IMR-90 (cell line): Measurements from ENCODE around the gene ACAD9. TPM values are rescaled to one million over a fixed set of nuclear protein-coding genes. Genes with fewer than 3 reads are reported as not detected.

Source experiments
- ATAC-seq: fragments of 200-7000 bp; cut with Tn5 transposase; 2 replicates; pipeline ENCODE4 v1.9.1; 2020; ENCODE audit warnings: low read depth, mild to moderate bottlenecking, moderate library complexity
- BruUV-seq: library from RNA; stranded (reverse); fragments of 400-500 nt; replicated peaks from 2 replicates; lab custom pipeline; 2021; lab: Mats Ljungman, UMichigan
- CTCF ChIA-PET: fragments of 300-600 bp; formaldehyde crosslinking; extraction: SDS; loops from one replicate; lab custom pipeline; 2021; ENCODE audit warnings: antibody characterized with exemption; lab: Yijun Ruan, JAX
- POLR2A ChIA-PET: fragments of 300-600 bp; sonication (Branson Sonifier 250); formaldehyde crosslinking; loops from one replicate; lab custom pipeline; 2022; ENCODE audit warnings: antibody characterized with exemption; ENCODE audit not compliant: unreplicated experiment; lab: Charles Lee
- DNase-seq: peaks from one replicate; pipeline ENCODE4 v3.0.0; 2013
- H2AFZ ChIP-seq: replicated peaks from 2 replicates; pipeline ENCODE3; 2013; ENCODE audit warnings: low read length, mild to moderate bottlenecking; ENCODE audit not compliant: poor library complexity
- H2AK5ac ChIP-seq: 2 replicates; pipeline ENCODE4 v1.6.1; 2013; ENCODE audit warnings: low read depth, low read length, inconsistent platforms
- H2AK9ac ChIP-seq: replicated peaks from 2 replicates; pipeline ENCODE3; 2013; ENCODE audit warnings: mild to moderate bottlenecking, low read depth, low read length, moderate library complexity; ENCODE audit not compliant: poor library complexity
- H2BK120ac ChIP-seq: 2 replicates; pipeline ENCODE4 v1.6.1; 2013; ENCODE audit warnings: low read depth, low read length, inconsistent platforms
- H2BK15ac ChIP-seq: 3 replicates; pipeline ENCODE4 v1.6.1; 2013; ENCODE audit warnings: low read depth, low read length, inconsistent platforms
- H2BK20ac ChIP-seq: 2 replicates; pipeline ENCODE4 v1.6.1; 2013; ENCODE audit warnings: low read depth, mild to moderate bottlenecking, inconsistent platforms, low read length, moderate library complexity
- H2BK5ac ChIP-seq: 2 replicates; pipeline ENCODE4 v1.6.1; 2013; ENCODE audit warnings: mild to moderate bottlenecking, low read depth, low read length, inconsistent platforms; ENCODE audit not compliant: poor library complexity, severe bottlenecking
- H3K14ac ChIP-seq: replicated peaks from 2 replicates; pipeline ENCODE4 v1.6.1; 2013; ENCODE audit warnings: low read depth, low read length, inconsistent platforms
- H3K18ac ChIP-seq: 2 replicates; pipeline ENCODE4 v1.6.1; 2013; ENCODE audit warnings: low read depth, low read length, control low read depth
- H3K23ac ChIP-seq: 2 replicates; pipeline ENCODE4 v1.6.1; 2013; ENCODE audit warnings: low read depth, low read length, inconsistent platforms
- H3K27ac ChIP-seq: 2 replicates; pipeline ENCODE4 v1.5.1; 2013; ENCODE audit warnings: mild to moderate bottlenecking, control low read depth, low read length; ENCODE audit not compliant: insufficient read depth
- H3K27me3 ChIP-seq: 2 replicates; pipeline ENCODE4 v1.6.1; 2013; ENCODE audit warnings: low read length; ENCODE audit not compliant: control insufficient read depth, insufficient read depth
- H3K36me3 ChIP-seq: 2 replicates; pipeline ENCODE4 v1.6.1; 2013; ENCODE audit warnings: low read length, mixed read lengths; ENCODE audit not compliant: control insufficient read depth, insufficient read depth
- H3K4ac ChIP-seq: 2 replicates; pipeline ENCODE4 v1.6.1; 2013; ENCODE audit warnings: low read depth, low read length, inconsistent platforms
- H3K4me1 ChIP-seq: 2 replicates; pipeline ENCODE4 v1.6.1; 2013; ENCODE audit warnings: low read length, mixed read lengths; ENCODE audit not compliant: control insufficient read depth, insufficient read depth
- H3K4me2 ChIP-seq: 2 replicates; pipeline ENCODE4 v1.6.1; 2013; ENCODE audit warnings: low read depth, mild to moderate bottlenecking, control low read depth, low read length, moderate library complexity
- H3K4me3 ChIP-seq: 2 replicates; pipeline ENCODE4 v1.5.1; 2013; ENCODE audit warnings: low read depth, mild to moderate bottlenecking, control low read depth, low read length, moderate library complexity; ENCODE audit not compliant: insufficient read depth
- H3K56ac ChIP-seq: 2 replicates; pipeline ENCODE4 v1.6.1; 2013; ENCODE audit warnings: low read length, inconsistent platforms; ENCODE audit not compliant: insufficient read depth; ENCODE audit errors: extremely low read depth
- H3K79me1 ChIP-seq, 2 experiments: 2 replicates each; pipeline ENCODE4 v1.6.1; 2013; ENCODE audit warnings: low read length in 2 of 2, inconsistent platforms in 1 of 2, low read depth in 1 of 2
- H3K9ac ChIP-seq: 2 replicates; pipeline ENCODE4 v1.6.1; 2013; ENCODE audit warnings: low read depth, low read length, control low read depth
- H3K9me1 ChIP-seq: 2 replicates; pipeline ENCODE4 v1.6.1; 2013; ENCODE audit warnings: low read length, inconsistent platforms; ENCODE audit not compliant: insufficient read depth
- H3K9me3 ChIP-seq: 2 replicates; pipeline ENCODE4 v1.6.1; 2013; ENCODE audit warnings: low read length; ENCODE audit not compliant: control insufficient read depth, insufficient read depth
- H4K20me1 ChIP-seq: 2 replicates; pipeline ENCODE4 v1.6.1; 2013; ENCODE audit warnings: low read length, inconsistent platforms; ENCODE audit not compliant: insufficient read depth
- H4K5ac ChIP-seq: 2 replicates; pipeline ENCODE4 v1.6.1; 2013; ENCODE audit warnings: mild to moderate bottlenecking, low read depth, low read length, control low read depth
- H4K8ac ChIP-seq, 2 experiments: 2 replicates each; pipeline ENCODE4 v1.6.1; 2013; ENCODE audit warnings: low read depth in 2 of 2, low read length in 2 of 2, control low read depth in 1 of 2, inconsistent platforms in 1 of 2
- H4K91ac ChIP-seq: 2 replicates; pipeline ENCODE4 v1.6.1; 2013; ENCODE audit warnings: low read depth, low read length, inconsistent platforms; ENCODE audit not compliant: insufficient read depth
- BHLHE40 ChIP-seq: fragments of 150-350 bp; IDR thresholded peaks from 2 replicates; pipeline ENCODE4 v1.6.1; 2016; ENCODE audit warnings: mild to moderate bottlenecking, low read depth, low read length
- CHD1 ChIP-seq: IDR thresholded peaks from 2 replicates; pipeline ENCODE4 v1.6.1; 2012; ENCODE audit warnings: low read depth, low read length, improper control_type of control experiment
- FOS ChIP-seq: fragments of 150-350 bp; IDR thresholded peaks from 2 replicates; pipeline ENCODE4 v1.6.1; 2016; ENCODE audit warnings: low read depth, low read length
- MAFK ChIP-seq: IDR thresholded peaks from 2 replicates; pipeline ENCODE4 v1.6.1; 2012; ENCODE audit warnings: low read depth, low read length, improper control_type of control experiment
- MXI1 ChIP-seq: IDR thresholded peaks from 2 replicates; pipeline ENCODE4 v1.6.1; 2012; ENCODE audit warnings: low read depth, mild to moderate bottlenecking, low read length, moderate library complexity, borderline replicate concordance
- POLR2A ChIP-seq: IDR thresholded peaks from 2 replicates; pipeline ENCODE4 v1.6.1; 2012; ENCODE audit warnings: mild to moderate bottlenecking, low read depth, low read length
- RAD21 ChIP-seq: IDR thresholded peaks from 2 replicates; pipeline ENCODE4 v1.6.1; 2012; ENCODE audit warnings: low read length, improper control_type of control experiment
- RFX5 ChIP-seq: IDR thresholded peaks from 2 replicates; pipeline ENCODE4 v1.8.0; 2012; ENCODE audit warnings: low read depth, mild to moderate bottlenecking, low read length, moderate library complexity
- WGBS, 2 experiments: methylation state at CpG; one replicate each; pipeline versions ENCODE4 v1.1.5 to v1.1.7; 2013; ENCODE audit warnings: missing lambda C conversion rate in 2 of 2; ENCODE audit not compliant: insufficient read length in 1 of 2; ENCODE audit errors: extremely low coverage in 2 of 2; 5-methylcytosine and 5-hydroxymethylcytosine counted together
- dilution Hi-C: fragments of 300-500 bp; cut with HindIII; formaldehyde crosslinking; loops from one replicate; pipeline ENCODE4 v1.14.3; 2018; ENCODE audit warnings: low sequenced_read_pairs; ENCODE audit not compliant: unreplicated experiment
- in situ Hi-C: fragments of 300-500 bp; cut with MboI; formaldehyde crosslinking; loops from 3 replicates; pipeline ENCODE4 v1.14.3; 2019; ENCODE audit warnings: low sequenced_read_pairs, inconsistent platforms, mixed read lengths
- intact Hi-C: fragments of 100-400 bp; cut with micrococcal nuclease; formaldehyde crosslinking; loops from 2 replicates; pipeline ENCODE4 v1.10.0; 2022
- polyA plus RNA-seq, 3 experiments: library from polyadenylated mRNA; depleted of rRNA; stranded (reverse); fragments of >200 nt; gene quantifications; 2 replicates each; pipeline ENCODE4 v1.2.3, GENCODE V29; 2012; ENCODE audit warnings: low replicate concordance in 1 of 3
- total RNA-seq: library from RNA; depleted of rRNA; stranded (reverse); fragments of >200 nt; gene quantifications from 2 replicates; pipeline ENCODE4 v1.2.3, GENCODE V29; 2012
- TF ChIP-seq, protein P1 (sequence below): fragments of 150-350 bp; IDR thresholded peaks from 2 replicates; pipeline ENCODE4 v1.6.1; 2017; ENCODE audit warnings: mild to moderate bottlenecking, antibody characterized with exemption, low read length, low read depth
- TF ChIP-seq, protein P2 (sequence below): conservative IDR thresholded peaks from 2 replicates; pipeline ENCODE4 v1.5.1; 2012; ENCODE audit warnings: mild to moderate bottlenecking, low read depth, low read length, improper control_type of control experiment

ACAD9 gene
- total and polyA plus RNA-seq, 2 of the 4 experiments (the other 2 are of a cell fraction): 31.2 to 41.3 TPM

DNA sequence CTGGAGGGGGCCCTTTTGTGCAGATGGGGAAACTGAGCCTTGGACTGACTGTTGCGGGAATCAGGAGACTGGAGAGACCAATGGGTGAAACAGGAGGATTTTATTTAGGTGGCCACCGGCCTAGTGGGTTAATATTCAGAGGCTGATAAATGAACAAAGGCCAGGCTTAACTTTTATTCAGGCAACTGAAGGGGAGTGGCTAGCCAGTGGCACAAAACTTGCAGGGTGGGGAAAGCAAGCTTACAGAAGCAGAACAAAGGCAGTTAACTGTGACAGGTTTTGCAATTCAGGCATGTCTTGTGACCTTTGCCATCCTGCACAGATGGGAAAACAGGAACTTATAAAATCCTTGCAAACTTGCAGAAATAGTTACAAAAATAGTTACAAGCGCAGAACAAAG lies 24.9 kb upstream of the ACAD9 start:
- H2BK20ac ChIP-seq: no peak overlapping the region
- BruUV-seq: no TSS peak
- ATAC-seq (no peak), DNase-seq (no peak)
- ChIA-PET POLR2A (no interaction called here), CTCF (no interaction called here)
- no peak overlapping the region for H4K8ac ChIP-seq
- H2BK120ac ChIP-seq: no peak overlapping the region
- peaks cover 1% of the 10 kb centered on the region; the same call in 1 of the 2 replicates for H3K27me3 ChIP-seq
- no peak overlapping the region for H3K23ac ChIP-seq
- H3K4ac ChIP-seq: no peak overlapping the region
- TF ChIP-seq, protein P1, sequence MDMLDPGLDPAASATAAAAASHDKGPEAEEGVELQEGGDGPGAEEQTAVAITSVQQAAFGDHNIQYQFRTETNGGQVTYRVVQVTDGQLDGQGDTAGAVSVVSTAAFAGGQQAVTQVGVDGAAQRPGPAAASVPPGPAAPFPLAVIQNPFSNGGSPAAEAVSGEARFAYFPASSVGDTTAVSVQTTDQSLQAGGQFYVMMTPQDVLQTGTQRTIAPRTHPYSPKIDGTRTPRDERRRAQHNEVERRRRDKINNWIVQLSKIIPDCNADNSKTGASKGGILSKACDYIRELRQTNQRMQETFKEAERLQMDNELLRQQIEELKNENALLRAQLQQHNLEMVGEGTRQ: no peak
- TF ChIP-seq, protein P2, sequence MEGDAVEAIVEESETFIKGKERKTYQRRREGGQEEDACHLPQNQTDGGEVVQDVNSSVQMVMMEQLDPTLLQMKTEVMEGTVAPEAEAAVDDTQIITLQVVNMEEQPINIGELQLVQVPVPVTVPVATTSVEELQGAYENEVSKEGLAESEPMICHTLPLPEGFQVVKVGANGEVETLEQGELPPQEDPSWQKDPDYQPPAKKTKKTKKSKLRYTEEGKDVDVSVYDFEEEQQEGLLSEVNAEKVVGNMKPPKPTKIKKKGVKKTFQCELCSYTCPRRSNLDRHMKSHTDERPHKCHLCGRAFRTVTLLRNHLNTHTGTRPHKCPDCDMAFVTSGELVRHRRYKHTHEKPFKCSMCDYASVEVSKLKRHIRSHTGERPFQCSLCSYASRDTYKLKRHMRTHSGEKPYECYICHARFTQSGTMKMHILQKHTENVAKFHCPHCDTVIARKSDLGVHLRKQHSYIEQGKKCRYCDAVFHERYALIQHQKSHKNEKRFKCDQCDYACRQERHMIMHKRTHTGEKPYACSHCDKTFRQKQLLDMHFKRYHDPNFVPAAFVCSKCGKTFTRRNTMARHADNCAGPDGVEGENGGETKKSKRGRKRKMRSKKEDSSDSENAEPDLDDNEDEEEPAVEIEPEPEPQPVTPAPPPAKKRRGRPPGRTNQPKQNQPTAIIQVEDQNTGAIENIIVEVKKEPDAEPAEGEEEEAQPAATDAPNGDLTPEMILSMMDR: no peak
- no peak for TF ChIP-seq CHD1
- no peak for TF ChIP-seq FOS
- no peak for TF ChIP-seq MAFK
- TF ChIP-seq MXI1: no peak
- no peak for TF ChIP-seq RAD21
- TF ChIP-seq BHLHE40: no peak
- TF ChIP-seq RFX5: no peak
- no peak for TF ChIP-seq POLR2A
- H3K4me1 ChIP-seq: no peaks in the 10 kb centered on the region
- no peak overlapping the region for H2AK9ac ChIP-seq
- H3K79me1 ChIP-seq: no peaks in the 10 kb centered on the region
- dilution Hi-C loops (no loop called here), in situ Hi-C loops (no loop called here), intact Hi-C loops (no loop called here)
- H2BK15ac ChIP-seq: no peak overlapping the region
- no peaks in the 10 kb centered on the region for H4K20me1 ChIP-seq
- no peak overlapping the region for H3K18ac ChIP-seq
- H3K36me3 ChIP-seq: no peaks in the 10 kb centered on the region
- H2BK5ac ChIP-seq: no peak overlapping the region
- H4K5ac ChIP-seq: no peak overlapping the region
- no peak overlapping the region for H3K56ac ChIP-seq
- H3K27ac ChIP-seq: no peak overlapping the region
- H3K14ac ChIP-seq: no peak overlapping the region
- H3K9ac ChIP-seq: no peak overlapping the region
- no peak overlapping the region for H3K4me3 ChIP-seq
- no peak overlapping the region for H2AFZ ChIP-seq
- no peak overlapping the region for H2AK5ac ChIP-seq
- WGBS, 2 experiments: no CpG with 5 or more reads among the region's 3 CpGs
- H3K9me3 ChIP-seq: peaks cover 28% of the 10 kb centered on the region
- H3K9me1 ChIP-seq: no peaks in the 10 kb centered on the region
- H4K91ac ChIP-seq: no peak overlapping the region
- H3K4me2 ChIP-seq: no peak overlapping the region
